Measurements from ENCODE around the gene ASAP2. TPM values are rescaled to one million over a fixed set of nuclear protein-coding genes. Genes with fewer than 3 reads are reported as not detected.

ASAP2 gene
- total and polyA plus RNA-seq, 9 of the 15 experiments (the other 6 are each of a cell fraction or from before 2014, with no cell fraction given), result 0.06 to 4.3 (median 3.1) TPM

- H3K4me2 ChIP-seq (ENCODE audit: insufficient read depth, low read length), result no peak overlapping the region
- 23% methylated on average over 7 of the region's 9 CpGs for WGBS (ENCODE audit: insufficient coverage, low coverage, missing lambda C conversion rate)
- TF ChIP-seq PRPF4 (IDR thresholded peaks at IDR 0.05; ENCODE audit: insufficient read depth, low read depth, low read length, poor library complexity, severe bottlenecking) (no peak), RERE (CRISPR knock-in tag; IDR thresholded peaks at IDR 0.05; ENCODE audit: borderline replicate concordance) (no peak), ZNF3 (CRISPR knock-in tag; IDR thresholded peaks at IDR 0.05) (no peak), ZHX1 (conservative IDR thresholded peaks at IDR 0.05; ENCODE audit: low read length) (no peak), ZNF740 (CRISPR knock-in tag; IDR thresholded peaks at IDR 0.05) (no peak), ZNF740 (tag; IDR thresholded peaks at IDR 0.05) (0 out of 4 replicates have a peak, but pooled peaks of 1 of the 2 experiments have one; percentile 28), ZZZ3 (IDR thresholded peaks at IDR 0.05) (no peak), ZNF592 (IDR thresholded peaks at IDR 0.05) (no peak)
Measured at GRCh38 chr2:9184361-9184760, 22.3 kb upstream of the ASAP2 start.

More at GRCh38 chr2:9184361-9184760, 22.3 kb upstream of the ASAP2 start:
- ATAC-seq, result peak; percentile 78
- intact Hi-C loops (cut with micrococcal nuclease), result no loop called here
- H3K4me3 ChIP-seq, result no peak overlapping the region
- in situ Hi-C loops (cut with MboI), result no loop called here
- CTCF ChIA-PET (ENCODE audit: low intra/inter-chr PET ratio), result no interaction called here
- no peaks in the 10 kb centered on the region for H3K36me3 ChIP-seq (ENCODE audit: control insufficient read depth, insufficient read depth, low read length)
- H3K79me2 ChIP-seq (ENCODE audit: control insufficient read depth, insufficient read depth, low read length), result no peaks in the 10 kb centered on the region
- POLR2A ChIA-PET, result no interaction called here
- FAIRE-seq, result no peak
- peaks cover 0 to 5% of the 10 kb centered on the region in 2 experiments; a peak in 3 of 5 replicates for H3K4me1 ChIP-seq (replicated peaks in 1 of 2; ENCODE audit: control insufficient read depth in 2 of 2, insufficient read depth in 2 of 2, low read length in 2 of 2)
- H2AFZ ChIP-seq (ENCODE audit: low read depth, low read length), result peak overlapping the region; percentile 32; the same call in 1 of the 2 replicates
- no peak for DNase-seq (ENCODE audit: extremely low read depth in 1 of 4, low spot score in 3 of 4)
- BruUV-seq (replicated peaks), result no TSS peak
- peaks cover 2% of the 10 kb centered on the region; the same call in 1 of the 2 replicates for H3K9me3 ChIP-seq (replicated peaks; ENCODE audit: control insufficient read depth, insufficient read depth, low read depth, low read length)
- H3K27me3 ChIP-seq (ENCODE audit: control insufficient read depth in 2 of 2, insufficient read depth in 2 of 2, low read length in 2 of 2), result peaks cover 6 to 31% of the 10 kb centered on the region in 2 experiments
- H4K20me1 ChIP-seq (replicated peaks; ENCODE audit: control insufficient read depth, insufficient read depth, low read length), result no peaks in the 10 kb centered on the region
- H3K27ac ChIP-seq (ENCODE audit: extremely low read depth, low read depth, low read length), result no peak overlapping the region
- no peaks in the 10 kb centered on the region for H3K9me1 ChIP-seq (ENCODE audit: control insufficient read depth, insufficient read depth, low read length)
- H3K9ac ChIP-seq (ENCODE audit: insufficient read depth in 1 of 2, low read depth in 2 of 2, low read length in 2 of 2), result no peak overlapping the region
